Fibroblast of lung (primary cell): ENCODE measurements around the gene TBC1D22B. TPM values are rescaled to one million over a fixed set of nuclear protein-coding genes. Genes with fewer than 3 reads are reported as not detected.

Experiments
- DNase-seq, 2 donors: peaks; one replicate each; pipeline versions ENCODE4 v3.0.0 to v3.0.0-alpha.2; 2010; ENCODE audit warnings: low read depth in 2 of 2
- H2AFZ ChIP-seq: 2 replicates; pipeline ENCODE4 v1.5.1; 2012; ENCODE audit warnings: low read length, control low read depth, inconsistent platforms
- H3K27ac ChIP-seq: 2 replicates; pipeline ENCODE4 v1.5.1; 2011; ENCODE audit warnings: low read length, control low read depth; ENCODE audit not compliant: insufficient read depth
- H3K27me3 ChIP-seq: 2 replicates; pipeline ENCODE4 v1.5.1; 2011; ENCODE audit warnings: mild to moderate bottlenecking, low read length; ENCODE audit not compliant: control insufficient read depth, insufficient read depth
- H3K36me3 ChIP-seq: 2 replicates; pipeline ENCODE4 v1.5.1; 2011; ENCODE audit warnings: low read length; ENCODE audit not compliant: control insufficient read depth, insufficient read depth
- H3K4me1 ChIP-seq: 2 replicates; pipeline ENCODE4 v1.5.1; 2011; ENCODE audit warnings: low read length; ENCODE audit not compliant: control insufficient read depth, insufficient read depth; ENCODE audit errors: extremely low read depth
- H3K4me2 ChIP-seq: 2 replicates; pipeline ENCODE4 v1.5.1; 2011; ENCODE audit warnings: low read length, control low read depth; ENCODE audit not compliant: insufficient read depth; ENCODE audit errors: extremely low read depth
- H3K4me3 ChIP-seq, 4 experiments: fragments of 200-600 bp in 1 of 4; sonication (generic) in 1 of 4; replicated peaks in 1 of 4; 2 replicates each; pipeline ENCODE4 v1.5.1; 2011 to 2016; ENCODE audit warnings: low read length in 4 of 4, low read depth in 3 of 4, mild to moderate bottlenecking in 3 of 4, control low read depth in 2 of 4, inconsistent platforms in 1 of 4, mixed read lengths in 1 of 4; ENCODE audit not compliant: insufficient read depth in 1 of 4; ENCODE audit errors: control extremely low read depth in 1 of 4
- H3K79me2 ChIP-seq: 2 replicates; pipeline ENCODE4 v1.5.1; 2012; ENCODE audit warnings: mild to moderate bottlenecking, low read length, inconsistent platforms; ENCODE audit not compliant: control insufficient read depth, insufficient read depth
- H3K9ac ChIP-seq: 2 replicates; pipeline ENCODE4 v1.5.1; 2011; ENCODE audit warnings: mild to moderate bottlenecking, low read length, control low read depth; ENCODE audit not compliant: insufficient read depth
- H3K9me3 ChIP-seq: 2 replicates; pipeline ENCODE4 v1.5.1; 2012; ENCODE audit warnings: low read depth, low read length; ENCODE audit not compliant: control insufficient read depth, insufficient read depth
- H4K20me1 ChIP-seq: 2 replicates; pipeline ENCODE4 v1.5.1; 2011; ENCODE audit warnings: low read length; ENCODE audit not compliant: control insufficient read depth, insufficient read depth; ENCODE audit errors: extremely low read depth
- EZH2 ChIP-seq: IDR thresholded peaks from 2 replicates; pipeline ENCODE4 v1.5.1; 2012; ENCODE audit warnings: low read length, control low read depth, mild to moderate bottlenecking; ENCODE audit errors: missing control alignments
- polyA plus RNA-seq, 2 donors: library from polyadenylated mRNA; depleted of rRNA in 1 of 2; stranded (reverse) in 1 of 2; unstranded in 1 of 2; fragments of >200 nt; gene quantifications; 2 replicates each; pipeline ENCODE4 v1.2.1, GENCODE V29; 2011 to 2012; ENCODE audit warnings: missing spikeins in 1 of 2
- total RNA-seq: library from RNA; depleted of rRNA; stranded (reverse); fragments of >200 nt; gene quantifications from 2 replicates; pipeline ENCODE4 v1.2.1, GENCODE V29; 2014
- TF ChIP-seq, protein P1 (sequence below), 2 donors: IDR thresholded peaks in 1 of 2; conservative IDR thresholded peaks in 1 of 2; 1 replicate in 1 of 2; 2 replicates in 1 of 2; pipeline ENCODE4 v1.5.1; 2011 to 2012; ENCODE audit warnings: low read length in 2 of 2, control low read depth in 1 of 2, inconsistent platforms in 1 of 2, low read depth in 1 of 2, mild to moderate bottlenecking in 1 of 2

TBC1D22B gene
- total and polyA plus RNA-seq, 2 donors (not counting 1 experiment from before 2014, with no cell fraction given): 6.3 to 9.7 TPM

DNA sequence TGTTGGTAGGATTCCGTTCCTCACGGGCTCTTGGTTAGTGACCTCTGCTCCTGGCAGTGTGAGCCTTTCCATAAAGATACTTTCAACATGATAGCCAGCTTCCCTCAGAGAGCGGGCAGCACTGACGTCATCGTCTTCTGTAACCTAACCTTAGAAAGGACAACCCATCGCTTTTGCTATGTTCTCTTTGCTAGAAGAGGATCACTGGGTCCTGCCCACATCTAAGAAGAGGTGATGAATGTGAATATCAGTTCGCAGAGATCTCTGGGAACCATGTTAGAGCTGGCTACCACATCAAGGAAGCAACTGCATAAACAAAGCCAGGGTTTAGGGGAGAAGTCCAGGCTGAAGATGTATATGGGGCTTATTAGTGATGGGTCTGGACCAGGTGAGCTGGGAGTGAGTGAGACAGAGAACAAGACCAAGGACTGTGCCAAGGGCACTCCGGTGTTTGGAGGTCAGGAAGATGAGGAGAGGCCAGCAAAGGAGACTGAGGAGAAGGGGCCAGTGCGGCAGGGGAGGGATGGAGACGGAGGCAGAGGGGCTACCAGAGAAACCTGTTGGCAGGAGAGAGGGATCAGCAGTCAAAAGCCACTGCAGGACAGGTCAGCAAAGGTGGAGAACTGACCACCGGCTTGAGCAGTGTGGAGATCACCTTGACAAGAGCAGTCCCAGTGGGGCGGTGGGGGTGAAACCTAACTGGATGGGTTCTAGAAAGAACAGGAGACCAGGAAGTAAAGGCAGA, 47.9 kb upstream of the TBC1D22B start:
- peaks cover 2% of the 10 kb centered on the region for H3K27me3 ChIP-seq
- TF ChIP-seq EZH2: no peak
- no peak overlapping the region for H3K9ac ChIP-seq
- H3K9me3 ChIP-seq: no peaks in the 10 kb centered on the region
- no peak overlapping the region for H2AFZ ChIP-seq
- no peaks in the 10 kb centered on the region for H4K20me1 ChIP-seq
- H3K4me3 ChIP-seq: no peak overlapping the region
- H3K4me1 ChIP-seq: no peaks in the 10 kb centered on the region
- H3K79me2 ChIP-seq: no peaks in the 10 kb centered on the region
- no peak for DNase-seq
- no peak overlapping the region for H3K4me2 ChIP-seq
- no peak overlapping the region for H3K27ac ChIP-seq
- H3K36me3 ChIP-seq: no peaks in the 10 kb centered on the region

DNA sequence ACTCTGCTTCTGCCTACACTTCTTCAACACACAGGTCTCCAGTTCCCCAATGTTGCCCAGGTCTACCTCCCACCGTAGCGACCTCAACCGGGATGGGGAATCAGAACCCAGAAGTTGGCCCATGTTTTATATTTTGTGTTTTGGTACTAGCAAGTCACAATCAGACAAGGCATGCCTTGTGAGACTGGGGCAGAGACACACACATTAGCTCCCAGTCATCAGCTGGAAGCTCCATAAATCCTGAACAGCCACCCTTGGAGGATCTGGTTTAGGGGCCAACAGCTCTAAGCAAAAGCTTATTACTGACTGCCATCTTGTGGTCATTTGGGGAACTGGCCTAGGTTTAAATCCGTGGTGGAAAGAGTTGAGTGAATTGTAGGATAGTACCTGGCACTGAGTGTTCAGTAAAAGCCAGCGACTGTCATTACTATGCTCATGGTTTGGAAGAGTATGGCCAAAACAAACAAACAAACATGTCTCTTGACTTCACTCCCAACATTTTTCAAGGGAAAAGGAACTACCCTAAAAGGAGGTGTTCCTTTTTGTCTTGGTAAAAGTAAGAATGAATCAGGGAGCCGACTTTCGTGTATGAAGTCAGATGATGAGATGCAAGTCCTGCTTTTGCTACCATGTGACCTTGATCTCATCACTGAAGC, 47.1 kb upstream of the TBC1D22B start:
- no peak for TF ChIP-seq EZH2
- TF ChIP-seq, protein P1, sequence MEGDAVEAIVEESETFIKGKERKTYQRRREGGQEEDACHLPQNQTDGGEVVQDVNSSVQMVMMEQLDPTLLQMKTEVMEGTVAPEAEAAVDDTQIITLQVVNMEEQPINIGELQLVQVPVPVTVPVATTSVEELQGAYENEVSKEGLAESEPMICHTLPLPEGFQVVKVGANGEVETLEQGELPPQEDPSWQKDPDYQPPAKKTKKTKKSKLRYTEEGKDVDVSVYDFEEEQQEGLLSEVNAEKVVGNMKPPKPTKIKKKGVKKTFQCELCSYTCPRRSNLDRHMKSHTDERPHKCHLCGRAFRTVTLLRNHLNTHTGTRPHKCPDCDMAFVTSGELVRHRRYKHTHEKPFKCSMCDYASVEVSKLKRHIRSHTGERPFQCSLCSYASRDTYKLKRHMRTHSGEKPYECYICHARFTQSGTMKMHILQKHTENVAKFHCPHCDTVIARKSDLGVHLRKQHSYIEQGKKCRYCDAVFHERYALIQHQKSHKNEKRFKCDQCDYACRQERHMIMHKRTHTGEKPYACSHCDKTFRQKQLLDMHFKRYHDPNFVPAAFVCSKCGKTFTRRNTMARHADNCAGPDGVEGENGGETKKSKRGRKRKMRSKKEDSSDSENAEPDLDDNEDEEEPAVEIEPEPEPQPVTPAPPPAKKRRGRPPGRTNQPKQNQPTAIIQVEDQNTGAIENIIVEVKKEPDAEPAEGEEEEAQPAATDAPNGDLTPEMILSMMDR (conservative IDR thresholded peaks at IDR 0.05 in 1 of 2, IDR thresholded peaks at IDR 0.05 in 1 of 2; ENCODE audit: low read depth in 1 of 2, low read length in 2 of 2): peak; percentile 93 to 99
- no peaks in the 10 kb centered on the region for H4K20me1 ChIP-seq
- peak; percentile 69 to 87 for DNase-seq
- H3K9me3 ChIP-seq: no peaks in the 10 kb centered on the region
- peak overlapping the region; percentile 5 for H2AFZ ChIP-seq
- no peaks in the 10 kb centered on the region for H3K79me2 ChIP-seq
- no peak overlapping the region for H3K27ac ChIP-seq
- H3K36me3 ChIP-seq: no peaks in the 10 kb centered on the region
- no peak overlapping the region for H3K9ac ChIP-seq
- no peaks in the 10 kb centered on the region for H3K4me1 ChIP-seq
- H3K4me2 ChIP-seq: no peak overlapping the region
- H3K27me3 ChIP-seq: peaks cover 2% of the 10 kb centered on the region
- no peak overlapping the region for H3K4me3 ChIP-seq

- Histone ChIP-seq H3K9ac (no peak overlapping the region), H4K20me1 (no peaks in the 10 kb centered on the region), H3K36me3 (no peaks in the 10 kb centered on the region), H3K4me2 (no peak overlapping the region), H3K4me1 (no peaks in the 10 kb centered on the region), H2AFZ (no peak overlapping the region), H3K9me3 (no peaks in the 10 kb centered on the region), H3K4me3 (no peak overlapping the region), H3K27ac (no peak overlapping the region), H3K79me2 (no peaks in the 10 kb centered on the region), H3K27me3 (peaks cover 2% of the 10 kb centered on the region)
- no peak for TF ChIP-seq EZH2
- TF ChIP-seq, protein P1 (conservative IDR thresholded peaks at IDR 0.05 in 1 of 2, IDR thresholded peaks at IDR 0.05 in 1 of 2; ENCODE audit: low read depth in 1 of 2, low read length in 2 of 2): no peak
- DNase-seq: no peak
Measured at GRCh38 chr6:37212268-37212667, 45.3 kb upstream of the TBC1D22B start.
